Heart right ventricle (tissue), 16 donors: Measurements from ENCODE around the gene RET. TPM values are rescaled to one million over a fixed set of nuclear protein-coding genes. Genes with fewer than 3 reads are reported as not detected.

Experiments used
- ATAC-seq, 8 donors: fragments of 200-7000 bp; cut with Tn5 transposase; one replicate each; pipeline ENCODE4 v1.9.1; 2020; ENCODE audit warnings: mild to moderate bottlenecking in 8 of 8, moderate library complexity in 8 of 8, moderate number of reproducible peaks in 1 of 8
- DNase-seq, 2 donors: peaks; one replicate each; pipeline ENCODE4 v3.0.0-alpha.2; 2020
- H3K27ac ChIP-seq, 10 donors: fragments of 200-600 bp; sonication (generic) in 2 of 10; one replicate each; pipeline versions ENCODE4 v1.5.0 to v1.8.0; 2020 to 2022; ENCODE audit warnings: mild to moderate bottlenecking in 3 of 10
- H3K27me3 ChIP-seq, 7 donors: fragments of 200-600 bp; one replicate each; pipeline ENCODE4 v1.8.0; 2021 to 2022; ENCODE audit warnings: mild to moderate bottlenecking in 2 of 7
- H3K36me3 ChIP-seq, 9 donors: fragments of 200-600 bp; sonication (generic) in 1 of 9; one replicate each; pipeline versions ENCODE4 v1.5.0 to v1.8.0; 2020 to 2022; ENCODE audit warnings: mild to moderate bottlenecking in 2 of 9
- H3K4me1 ChIP-seq, 9 donors: fragments of 200-600 bp; sonication (generic) in 1 of 9; one replicate each; pipeline versions ENCODE4 v1.5.0 to v1.8.0; 2020 to 2022; ENCODE audit warnings: mild to moderate bottlenecking in 4 of 9
- H3K4me3 ChIP-seq, 10 donors: fragments of 200-600 bp; sonication (generic) in 2 of 10; one replicate each; pipeline versions ENCODE4 v1.5.0 to v1.8.0; 2020 to 2022; ENCODE audit warnings: mild to moderate bottlenecking in 7 of 10, moderate library complexity in 2 of 10
- H3K9me3 ChIP-seq, 11 donors: fragments of 200-600 bp in 10 of 11; sonication (generic) in 2 of 11; one replicate each; pipeline versions ENCODE4 v1.5.0 to v1.8.0; 2013 to 2022; ENCODE audit warnings: mild to moderate bottlenecking in 2 of 11, control low read depth in 1 of 11, moderate library complexity in 1 of 11
- WGBS, 2 donors: extraction: QIAGEN DNeasy Blood & Tissue Kit; methylation state at CpG; one replicate each; pipeline ENCODE4 v1.1.7; 2013; ENCODE audit warnings: inconsistent platforms in 1 of 2; 5-methylcytosine and 5-hydroxymethylcytosine counted together
- intact Hi-C, 10 donors: fragments of 100-400 bp; cut with DNase I; formaldehyde crosslinking; loops; one replicate each; pipeline versions ENCODE4 v1.11.1 to v1.14.2; 2022
- polyA plus RNA-seq, 2 donors: library from polyadenylated mRNA; stranded (reverse); fragments of 200-250 nt; gene quantifications; one replicate each; pipeline ENCODE4 v1.2.3, GENCODE V29; 2013
- total RNA-seq, 10 donors: library from RNA; stranded (reverse); fragmentation: NEBNext Ultra II Directional in 3 of 10; extraction: Animal tissue kit (Norgen Biotek cat#: 25700) in 3 of 10; gene quantifications; one replicate each; pipeline versions ENCODE4 v1.2.1 to v1.2.4, GENCODE V29; 2021 to 2023
- TF ChIP-seq, protein P1 (sequence below), 9 donors: fragments of 200-600 bp; sonication (generic) in 2 of 9; IDR thresholded peaks; one replicate each; pipeline versions ENCODE4 v1.5.0 to v1.8.0; 2021 to 2022; ENCODE audit warnings: antibody characterized with exemption in 9 of 9, mild to moderate bottlenecking in 5 of 9, moderate library complexity in 1 of 9
- donor health status: Arrhythmogenic right ventricular cardiomyopathy.
- donor health status: ischemic (EF 13 %, LVEDD 7.1; RV severe dilation, severe dysfunction).
- donor health status: healthy with polysubstance abuse.
- donor health status: DM: no; HTN: yes; CAD: no.
- donor health status: DM: no; HTN: no; CAD: no.
- donor health status: ischemic (EF 25% LVEDD 6.9; RV normal size, moderate dysfunction).
- donor health status: ischemic (EF 25% LVEDD 5.7; RV mildly dilated, moderate dysfunction).
- donor health status: healthy.
- donor health status: DM: yes; HTN: yes; CAD: no.
- donor health status: Ischemic cardiomyopathy.
- donor health status: ischemic (EF 35%, LVEDD 5.7; RV mildly dilated, moderate dysfunction).
- donor health status: nonischemic (EF 11% LVEDD 7.7; RV severe dilation, severe dysfunction).
- donor health status: DM: yes; HTN: yes; CAD: no.
- donor health status: PGD.
- donor health status: ischemic (EF 29% LVEDD 5.4; RV normal size, mild dysfunction).
- donor health status: nonischemic (EF 23%, LVEDD 6.1; RV moderate dilation, normal function).

Gene RET
- total and polyA plus RNA-seq, 12 donors: 0.38 to 2.6 (median 1.2) TPM

DNA sequence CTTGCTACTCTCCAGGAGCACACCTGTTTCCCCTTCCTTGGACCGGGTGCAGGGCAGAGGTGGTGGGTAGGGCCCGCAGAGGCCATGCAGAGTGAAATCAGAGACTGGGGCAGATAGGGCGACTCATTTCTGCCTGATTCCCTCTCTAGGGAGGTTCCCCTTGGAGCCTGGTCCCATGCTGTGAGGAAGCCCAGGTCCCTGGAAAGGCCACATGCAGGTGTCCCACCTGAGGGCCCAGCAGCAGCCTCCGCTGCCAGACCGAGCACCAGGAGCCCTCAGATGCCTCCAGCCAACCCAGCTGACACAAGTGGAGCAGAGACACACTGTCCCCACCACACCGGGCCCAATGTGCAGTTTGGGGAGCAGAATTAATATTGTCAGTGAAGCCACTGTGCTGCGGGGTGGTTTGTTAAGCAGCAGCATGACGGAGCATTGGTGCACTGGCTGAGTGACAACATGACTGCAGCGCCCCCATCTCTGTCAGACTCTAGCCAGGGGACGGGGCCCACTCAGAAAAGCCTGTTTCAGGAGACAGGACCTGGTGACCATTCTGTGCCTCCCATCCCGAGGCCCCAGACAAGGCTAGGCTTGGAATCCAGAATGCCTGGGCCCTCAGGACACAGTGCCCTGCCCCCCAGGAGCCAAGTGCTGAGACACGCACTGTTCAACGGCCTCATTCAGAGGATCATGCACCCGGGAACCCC is 30.4 kb upstream of the RET start:
- H3K4me3 ChIP-seq: no peak overlapping the region
- H3K4me1 ChIP-seq: peaks cover 0 to 8% (median 0%) of the 10 kb centered on the region in 9 donors
- intact Hi-C loops: no loop called here
- TF ChIP-seq, protein P1, sequence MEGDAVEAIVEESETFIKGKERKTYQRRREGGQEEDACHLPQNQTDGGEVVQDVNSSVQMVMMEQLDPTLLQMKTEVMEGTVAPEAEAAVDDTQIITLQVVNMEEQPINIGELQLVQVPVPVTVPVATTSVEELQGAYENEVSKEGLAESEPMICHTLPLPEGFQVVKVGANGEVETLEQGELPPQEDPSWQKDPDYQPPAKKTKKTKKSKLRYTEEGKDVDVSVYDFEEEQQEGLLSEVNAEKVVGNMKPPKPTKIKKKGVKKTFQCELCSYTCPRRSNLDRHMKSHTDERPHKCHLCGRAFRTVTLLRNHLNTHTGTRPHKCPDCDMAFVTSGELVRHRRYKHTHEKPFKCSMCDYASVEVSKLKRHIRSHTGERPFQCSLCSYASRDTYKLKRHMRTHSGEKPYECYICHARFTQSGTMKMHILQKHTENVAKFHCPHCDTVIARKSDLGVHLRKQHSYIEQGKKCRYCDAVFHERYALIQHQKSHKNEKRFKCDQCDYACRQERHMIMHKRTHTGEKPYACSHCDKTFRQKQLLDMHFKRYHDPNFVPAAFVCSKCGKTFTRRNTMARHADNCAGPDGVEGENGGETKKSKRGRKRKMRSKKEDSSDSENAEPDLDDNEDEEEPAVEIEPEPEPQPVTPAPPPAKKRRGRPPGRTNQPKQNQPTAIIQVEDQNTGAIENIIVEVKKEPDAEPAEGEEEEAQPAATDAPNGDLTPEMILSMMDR (IDR thresholded peaks at IDR 0.05): no peak
- 85% methylated on average over 14 of the region's 14 CpGs for WGBS, 2 donors
- H3K27me3 ChIP-seq: peaks cover 0 to 28% (median 11%) of the 10 kb centered on the region in 7 donors
- ATAC-seq: no peak
- no peak overlapping the region for H3K27ac ChIP-seq
- DNase-seq: no peak
- no peaks in the 10 kb centered on the region for H3K36me3 ChIP-seq
- H3K9me3 ChIP-seq: no peaks in the 10 kb centered on the region

DNA sequence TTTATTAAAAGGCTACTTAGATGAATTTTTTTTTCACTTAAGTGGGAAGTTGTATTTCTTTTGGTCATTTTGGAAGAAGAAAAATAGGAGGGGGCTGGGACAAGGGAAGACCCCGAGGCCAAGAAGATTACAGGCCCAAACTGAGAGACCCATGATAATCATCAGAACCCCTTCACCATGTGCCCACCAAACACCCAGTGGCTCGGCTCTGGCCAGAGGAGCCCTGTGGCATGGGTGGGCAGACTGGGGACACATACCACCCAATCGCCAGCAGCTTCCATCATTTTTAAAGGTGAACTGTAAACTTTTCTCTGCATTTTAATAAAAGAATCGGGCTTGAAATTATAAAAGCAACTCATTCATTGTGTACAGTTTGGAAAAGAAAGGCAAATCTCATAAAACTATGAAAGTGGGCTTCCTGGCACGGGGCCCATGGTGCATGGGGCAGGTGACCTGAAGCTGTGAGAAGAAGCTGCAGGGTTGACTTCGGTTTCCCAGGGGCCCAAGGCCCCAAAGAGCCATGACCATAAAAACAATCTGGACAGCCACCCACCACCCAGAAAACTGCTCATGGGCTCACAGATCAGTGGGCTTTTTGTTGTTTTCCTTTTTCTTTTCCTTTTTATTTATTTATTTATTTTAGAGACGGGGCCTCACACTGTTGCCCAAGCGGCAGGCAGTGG is 29.4 kb upstream of the RET start:
- intact Hi-C loops: no loop called here
- Histone ChIP-seq H3K27me3 (peaks cover 0 to 35% (median 11%) of the 10 kb centered on the region in 7 donors), H3K4me1 (peaks cover 0 to 8% (median 0%) of the 10 kb centered on the region in 9 donors), H3K4me3 (no peak overlapping the region), H3K9me3 (no peaks in the 10 kb centered on the region), H3K27ac (no peak overlapping the region), H3K36me3 (no peaks in the 10 kb centered on the region)
- DNase-seq: no peak
- ATAC-seq: no peak
- TF ChIP-seq, protein P1 (IDR thresholded peaks at IDR 0.05): no peak
- WGBS, 2 donors: 85 to 94% methylated on average over 8 of the region's 8 CpGs

DNA sequence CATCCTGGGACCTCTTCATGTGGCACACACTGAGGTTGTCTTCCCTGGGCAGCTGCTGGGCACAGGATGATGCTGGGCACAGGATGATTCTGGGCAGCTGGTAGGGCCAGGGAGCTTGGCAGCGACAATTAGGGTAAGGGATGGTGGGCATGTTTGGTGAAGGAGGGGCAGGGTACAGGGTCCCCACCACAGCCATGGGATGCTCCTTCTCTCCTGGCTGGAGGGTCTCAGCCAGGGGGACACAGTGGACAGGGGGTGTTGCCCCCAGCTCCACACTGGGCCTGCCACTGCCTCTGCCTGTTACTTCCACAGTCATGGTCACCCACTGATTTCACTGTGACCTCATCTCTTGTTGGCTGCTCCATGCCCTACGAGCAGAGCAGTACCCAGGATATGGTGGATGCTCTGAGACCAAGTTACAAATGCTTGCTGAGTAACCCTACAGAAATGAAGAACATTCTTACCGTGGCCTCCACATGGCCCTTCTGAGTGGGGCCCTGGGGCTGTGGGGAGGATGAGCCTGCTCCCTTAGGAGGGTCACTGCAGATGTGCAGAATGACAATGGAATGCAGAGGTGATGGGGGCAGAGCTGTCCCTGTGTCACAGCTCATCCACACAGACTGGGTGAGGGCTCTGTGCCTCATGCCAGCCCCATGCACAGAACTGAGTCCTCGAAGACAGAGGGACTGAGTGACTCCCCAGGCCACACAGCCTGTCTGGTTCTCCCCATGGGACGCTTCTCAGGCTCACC is 28.4 kb upstream of the RET start:
- intact Hi-C loops: no loop called here
- ATAC-seq: no peak

More for the DNA sequence above, 28.4 kb upstream of the RET start:
- no peak overlapping the region for H3K27ac ChIP-seq
- TF ChIP-seq, protein P1 (IDR thresholded peaks at IDR 0.05): no peak
- H3K4me1 ChIP-seq: peaks cover 0 to under 1% (median 0%) of the 10 kb centered on the region in 9 donors
- no peaks in the 10 kb centered on the region for H3K36me3 ChIP-seq
- no peaks in the 10 kb centered on the region for H3K9me3 ChIP-seq
- H3K27me3 ChIP-seq: peaks cover 0 to 39% (median 11%) of the 10 kb centered on the region in 7 donors
- WGBS, 2 donors: 79 to 84% methylated on average over 5 of the region's 5 CpGs
- DNase-seq: no peak
- H3K4me3 ChIP-seq: no peak overlapping the region
